Measurements from ENCODE around the gene MLLT10.

Gene MLLT10

DNA sequence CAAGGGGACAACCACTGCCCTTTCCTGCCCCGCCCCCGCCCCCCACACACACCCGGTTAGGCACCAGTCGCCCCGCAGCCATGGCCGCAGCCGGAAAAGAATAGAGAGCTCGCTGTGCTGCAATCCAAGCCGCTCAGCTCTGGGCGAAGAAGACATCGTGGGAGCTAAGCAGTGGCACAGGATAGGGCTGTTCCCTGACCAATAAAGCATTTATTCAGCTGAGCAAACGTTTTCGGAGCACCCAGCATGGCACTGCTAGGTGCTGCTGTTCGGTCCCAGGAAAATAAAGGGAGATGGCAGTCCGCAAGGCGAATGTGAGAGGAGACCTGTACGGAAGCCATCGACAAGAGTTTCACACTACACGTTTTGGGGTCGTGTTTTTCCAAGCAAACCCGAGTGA lies 26.9 kb upstream of the MLLT10 start:
- ChIA-PET POLR2A (ENCODE audit: low non-redundant PET) (no interaction called here), CTCF (interaction anchor here (0.6 kb wide), 1 partner anchor 11 kb away, joined by 3 read pairs; no protein-coding TSS in a partner anchor)
- TF ChIP-seq, protein P1, sequence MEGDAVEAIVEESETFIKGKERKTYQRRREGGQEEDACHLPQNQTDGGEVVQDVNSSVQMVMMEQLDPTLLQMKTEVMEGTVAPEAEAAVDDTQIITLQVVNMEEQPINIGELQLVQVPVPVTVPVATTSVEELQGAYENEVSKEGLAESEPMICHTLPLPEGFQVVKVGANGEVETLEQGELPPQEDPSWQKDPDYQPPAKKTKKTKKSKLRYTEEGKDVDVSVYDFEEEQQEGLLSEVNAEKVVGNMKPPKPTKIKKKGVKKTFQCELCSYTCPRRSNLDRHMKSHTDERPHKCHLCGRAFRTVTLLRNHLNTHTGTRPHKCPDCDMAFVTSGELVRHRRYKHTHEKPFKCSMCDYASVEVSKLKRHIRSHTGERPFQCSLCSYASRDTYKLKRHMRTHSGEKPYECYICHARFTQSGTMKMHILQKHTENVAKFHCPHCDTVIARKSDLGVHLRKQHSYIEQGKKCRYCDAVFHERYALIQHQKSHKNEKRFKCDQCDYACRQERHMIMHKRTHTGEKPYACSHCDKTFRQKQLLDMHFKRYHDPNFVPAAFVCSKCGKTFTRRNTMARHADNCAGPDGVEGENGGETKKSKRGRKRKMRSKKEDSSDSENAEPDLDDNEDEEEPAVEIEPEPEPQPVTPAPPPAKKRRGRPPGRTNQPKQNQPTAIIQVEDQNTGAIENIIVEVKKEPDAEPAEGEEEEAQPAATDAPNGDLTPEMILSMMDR (conservative IDR thresholded peaks at IDR 0.05; ENCODE audit: low read depth): no peak
- no peak for DNase-seq (ENCODE audit: low spot score)
- no peak overlapping the region for H3K27ac ChIP-seq

DNA sequence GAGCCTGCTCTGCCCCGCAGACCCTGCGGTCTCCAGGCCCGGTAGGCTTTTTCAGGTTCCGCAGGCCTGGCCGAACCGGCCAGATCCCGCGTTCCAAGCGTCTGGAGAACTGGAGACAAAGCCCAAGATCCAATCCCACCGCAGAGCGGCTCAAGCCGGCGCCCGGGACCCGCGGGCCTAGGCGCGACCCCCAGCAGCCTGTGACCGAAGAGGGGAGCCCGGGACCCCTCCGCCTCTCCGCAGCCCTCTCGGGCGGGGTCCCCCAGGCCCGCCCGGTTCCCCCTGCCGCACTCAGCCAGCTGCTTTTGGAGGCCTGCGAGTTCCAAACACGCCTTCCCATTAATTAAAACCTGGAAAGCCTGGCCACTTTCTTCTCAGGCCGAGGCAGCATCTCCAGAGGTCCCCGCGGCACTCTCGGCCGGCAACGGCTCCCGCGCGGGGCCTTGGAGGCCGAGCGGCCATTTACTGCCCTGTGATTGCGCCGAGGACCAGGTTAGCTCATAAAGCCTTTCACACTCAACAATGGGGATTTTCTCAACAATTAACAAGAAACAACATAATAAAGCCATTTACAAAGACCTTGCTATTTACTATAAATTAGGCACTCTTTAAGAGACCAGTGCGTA lies 25.2 kb upstream of the MLLT10 start:
- POLR2A ChIA-PET (ENCODE audit: low non-redundant PET): interaction anchor here (0.5 kb wide), 1 partner anchor 203 kb away, joined by 3 read pairs; no protein-coding TSS in a partner anchor
- TF ChIP-seq, protein P1 (conservative IDR thresholded peaks at IDR 0.05; ENCODE audit: low read depth): no peak
- H3K27ac ChIP-seq: no peak overlapping the region

DNA sequence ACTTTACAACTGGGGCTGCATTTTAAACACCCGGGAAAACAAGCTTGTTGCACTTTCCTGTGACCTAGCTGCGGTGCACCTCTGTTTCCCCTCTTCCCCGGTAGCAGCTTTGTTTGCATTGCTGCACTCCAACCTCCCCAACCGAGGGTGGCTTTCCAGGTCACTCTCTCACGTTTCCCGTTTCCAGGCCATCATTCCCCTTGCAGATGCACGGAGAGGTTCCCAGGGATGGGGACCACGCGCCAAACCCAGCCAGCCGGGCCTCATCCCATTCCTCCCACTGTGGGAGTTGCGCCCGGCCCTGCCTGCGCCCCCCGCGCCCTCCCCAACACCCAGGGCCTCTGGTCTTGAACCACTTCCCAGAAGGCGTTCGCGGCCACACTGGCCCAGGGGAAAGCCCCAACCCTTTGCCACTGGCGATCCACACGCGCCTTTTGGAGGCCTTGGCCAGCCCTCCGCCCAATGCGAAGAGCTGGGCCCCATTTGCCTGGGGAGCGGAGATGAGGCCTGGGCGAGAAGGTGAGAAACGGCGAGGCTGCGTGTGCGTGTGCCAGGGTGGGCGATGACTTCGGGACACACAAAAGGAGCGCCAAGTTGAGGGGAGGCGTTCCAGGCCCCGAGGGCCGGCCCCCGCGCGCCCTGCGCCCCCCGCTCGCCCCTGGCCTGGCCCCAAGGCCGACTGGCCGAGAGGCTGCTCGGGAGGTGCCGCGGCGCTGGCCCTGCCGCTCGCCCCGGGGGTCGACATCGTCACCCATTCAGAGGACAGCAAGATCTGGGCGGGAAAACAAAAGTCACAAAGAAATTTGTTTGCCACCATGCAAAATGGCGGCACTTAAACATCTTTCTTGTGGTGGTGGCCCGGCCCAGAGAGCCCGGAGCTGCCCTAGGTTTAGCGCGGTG lies 24.4 kb upstream of the MLLT10 start:
- TF ChIP-seq, protein P1 (conservative IDR thresholded peaks at IDR 0.05; ENCODE audit: low read depth): no peak
- DNase-seq (ENCODE audit: low spot score): no peak
- ChIA-PET CTCF (no interaction called here), POLR2A (ENCODE audit: low non-redundant PET) (interaction anchor here (0.5 kb wide), 1 partner anchor 202 kb away, joined by 3 read pairs; no protein-coding TSS in a partner anchor)
- H3K27ac ChIP-seq: no peak overlapping the region

More for the DNA sequence above, 25.2 kb upstream of the MLLT10 start:
- CTCF ChIA-PET: interaction anchor here (0.7 kb wide), 1 partner anchor 13 kb away, joined by 4 read pairs; no protein-coding TSS in a partner anchor
- DNase-seq (ENCODE audit: low spot score): no peak

DNA sequence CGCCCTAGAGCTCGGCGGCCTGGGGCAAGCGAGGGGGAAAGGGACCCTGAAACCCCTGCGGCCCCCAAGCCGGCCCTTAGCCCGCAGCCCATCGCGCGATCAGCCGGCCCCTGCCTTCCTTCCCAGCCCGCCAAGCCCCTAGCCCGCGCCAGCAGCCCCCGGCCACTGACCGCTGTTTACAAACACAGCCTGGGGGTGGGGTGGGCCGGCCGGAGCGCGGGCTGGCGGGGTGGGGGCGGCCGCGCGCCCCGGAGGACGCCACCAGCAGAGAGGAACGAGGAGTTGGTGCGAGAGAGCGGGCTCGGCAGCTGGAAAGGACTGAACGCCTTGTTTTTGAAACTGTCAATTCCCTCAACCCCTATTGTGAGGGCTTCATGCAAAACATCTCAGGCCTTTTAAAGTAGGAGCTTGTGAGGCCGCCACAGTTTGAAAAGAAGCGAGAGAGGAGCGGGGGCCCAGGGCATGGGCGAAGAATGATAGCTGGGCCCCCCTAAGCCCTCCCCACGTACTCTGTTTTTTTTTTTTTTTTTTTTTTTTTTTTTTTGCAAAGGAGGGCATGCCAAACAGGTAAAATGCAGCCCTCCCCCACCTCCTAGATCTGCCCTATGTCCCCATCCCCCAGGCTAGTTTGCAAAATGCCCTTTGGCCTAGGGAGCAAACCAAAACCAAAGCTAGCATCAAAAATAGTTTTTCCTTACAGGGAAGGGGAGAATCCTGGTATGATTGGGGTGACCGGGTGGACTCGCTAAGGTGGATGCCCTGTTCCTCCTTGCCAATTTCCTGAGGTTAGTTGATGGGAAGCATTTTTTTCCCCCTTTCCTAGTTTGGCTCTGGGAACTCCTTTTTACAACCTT lies 23.6 kb upstream of the MLLT10 start:
- ChIA-PET POLR2A (ENCODE audit: low non-redundant PET) (no interaction called here), CTCF (interaction anchor here (0.6 kb wide), 2 partner anchors 162 to 602 kb away, joined by 3 to 7 read pairs; no protein-coding TSS in a partner anchor)
- DNase-seq (ENCODE audit: low spot score): no peak
- TF ChIP-seq, protein P1 (conservative IDR thresholded peaks at IDR 0.05; ENCODE audit: low read depth): no peak
- no peak overlapping the region for H3K27ac ChIP-seq

DNA sequence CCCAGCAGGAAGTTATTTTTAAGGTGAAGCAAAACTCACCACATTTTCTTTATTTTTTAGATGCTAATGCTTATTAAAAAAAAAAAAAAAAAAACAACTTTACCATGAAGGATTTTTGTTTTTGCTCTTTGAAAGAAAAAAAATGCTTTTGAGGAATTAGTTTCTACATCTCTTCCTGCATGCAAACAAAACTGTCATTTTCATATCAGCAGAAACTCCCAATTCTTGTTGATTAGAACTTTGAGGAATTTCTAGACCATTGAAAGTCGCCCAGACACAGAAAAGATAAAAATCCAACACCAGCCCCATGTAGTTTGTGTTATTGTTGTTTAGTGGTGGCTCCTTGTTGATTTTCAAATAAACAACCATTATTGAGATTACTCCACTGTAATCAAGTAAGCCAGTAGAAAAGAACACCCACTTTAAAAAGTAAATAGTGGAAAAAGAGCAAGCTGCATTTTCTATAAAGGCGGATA lies 22.9 kb upstream of the MLLT10 start:
- TF ChIP-seq, protein P1 (conservative IDR thresholded peaks at IDR 0.05; ENCODE audit: low read depth): no peak
- ChIA-PET POLR2A (ENCODE audit: low non-redundant PET) (no interaction called here), CTCF (interaction anchor here (0.6 kb wide), 1 partner anchor 161 kb away, joined by 3 read pairs; no protein-coding TSS in a partner anchor)
- no peak overlapping the region for H3K27ac ChIP-seq
- no peak for DNase-seq (ENCODE audit: low spot score)

Data from RWPE1 (cell line).